HG03565 (cell line): ENCODE data around the gene TJP3.

Source experiments
- ATAC-seq: cut with Tn5 transposase; IDR thresholded peaks from one replicate; pipeline ENCODE4 v1.9.1; 2021; ENCODE audit warnings: mild to moderate bottlenecking, moderate library complexity; ENCODE audit not compliant: unreplicated experiment

TJP3 gene

DNA sequence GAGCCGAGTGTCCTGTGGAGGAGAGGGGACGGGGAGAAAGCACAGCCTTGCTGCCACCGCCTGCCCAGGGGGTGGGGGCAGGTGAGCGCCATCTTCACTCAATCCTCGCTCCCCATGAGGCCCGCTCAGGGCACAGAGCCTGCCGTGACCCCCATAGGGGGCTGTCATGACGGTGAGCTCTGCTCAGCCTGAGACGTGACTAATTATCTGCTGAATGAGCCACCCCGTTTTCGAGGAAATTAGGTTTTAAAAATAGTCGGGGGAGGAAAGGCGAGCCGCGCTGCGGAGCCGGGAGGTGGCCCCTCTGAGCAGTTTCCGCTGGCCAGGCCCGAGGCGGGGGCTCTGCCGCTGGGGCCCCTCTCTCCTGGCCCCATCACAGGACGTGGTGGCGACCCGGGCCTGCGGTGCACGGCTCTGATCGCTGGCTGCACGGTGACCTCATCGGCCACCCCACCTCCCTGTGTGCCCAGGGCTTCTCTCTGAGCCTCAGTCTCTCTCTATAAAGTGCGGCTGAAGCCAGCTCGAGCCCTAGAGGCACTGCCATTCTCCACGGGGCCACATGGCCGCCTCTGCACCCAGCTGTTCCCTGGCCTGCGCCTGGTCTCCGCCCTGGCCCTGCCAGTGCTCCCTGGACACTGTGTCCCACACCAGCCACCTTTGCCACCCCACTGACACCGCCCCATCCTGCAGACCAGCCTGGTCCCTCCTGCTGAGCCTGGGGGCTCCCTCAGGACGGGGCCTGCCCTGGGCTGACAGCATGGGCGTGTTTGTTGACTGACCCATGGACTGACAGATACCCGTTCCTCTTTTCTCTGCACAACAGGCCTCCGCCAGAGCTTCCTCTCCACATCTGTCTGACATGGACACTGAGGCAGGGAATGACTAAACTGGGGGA, 36.3 kb upstream of the TJP3 start:
- ATAC-seq, result no peak

GRCh38 chr19:3672575-3672948, 35.6 kb upstream of the TJP3 start:
- no peak for ATAC-seq

- ATAC-seq, result no peak
Measured at GRCh38 chr19:3672993-3673392, 35.2 kb upstream of the TJP3 start.

DNA sequence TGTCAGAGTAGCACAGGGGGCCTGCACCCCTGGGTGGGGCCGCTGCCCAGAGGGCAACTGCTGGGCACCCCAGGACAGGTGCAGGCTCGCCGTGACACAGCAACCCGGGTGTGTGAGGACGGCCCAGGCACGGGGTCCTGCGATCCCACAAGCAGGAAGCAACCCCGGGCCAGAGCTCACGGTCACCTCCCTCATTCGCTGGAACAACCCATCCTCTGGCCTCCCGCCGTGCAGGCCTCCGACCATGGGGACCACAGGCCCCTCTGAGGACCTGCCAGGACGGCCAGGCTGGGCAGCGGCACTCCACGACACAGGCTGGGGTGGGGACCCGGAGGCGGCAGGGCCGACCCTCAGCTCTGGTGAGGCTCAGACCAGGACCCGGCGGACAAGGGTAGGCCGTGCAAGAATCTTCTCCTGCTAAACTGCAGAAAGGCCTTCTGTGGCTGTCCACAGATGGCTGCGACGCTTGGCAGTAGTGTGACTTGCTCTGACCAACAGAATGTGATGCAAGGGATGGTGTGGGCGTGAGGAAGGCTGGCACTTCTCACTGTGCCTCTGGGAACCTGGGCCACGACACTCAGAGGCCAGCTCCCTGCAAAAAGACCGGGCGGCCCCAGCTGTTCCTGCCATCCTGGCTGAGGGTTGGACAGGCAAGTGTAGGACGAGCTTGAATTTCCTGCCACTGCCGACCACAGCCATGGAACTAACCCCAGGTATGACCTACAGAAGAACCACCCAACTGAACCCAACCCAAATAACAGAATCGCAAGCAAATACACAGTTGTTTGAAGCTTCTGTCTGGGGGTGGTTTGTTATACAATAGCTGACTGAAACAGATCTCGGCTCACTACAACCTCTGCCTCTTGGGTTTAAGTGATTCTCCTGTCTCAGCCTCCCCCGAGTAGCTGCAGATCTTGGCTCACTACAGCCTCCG, 34.4 kb upstream of the TJP3 start:
- ATAC-seq, result no peak

GRCh38 chr19:3674784-3675543, 33.2 kb upstream of the TJP3 start:
- no peak for ATAC-seq

DNA sequence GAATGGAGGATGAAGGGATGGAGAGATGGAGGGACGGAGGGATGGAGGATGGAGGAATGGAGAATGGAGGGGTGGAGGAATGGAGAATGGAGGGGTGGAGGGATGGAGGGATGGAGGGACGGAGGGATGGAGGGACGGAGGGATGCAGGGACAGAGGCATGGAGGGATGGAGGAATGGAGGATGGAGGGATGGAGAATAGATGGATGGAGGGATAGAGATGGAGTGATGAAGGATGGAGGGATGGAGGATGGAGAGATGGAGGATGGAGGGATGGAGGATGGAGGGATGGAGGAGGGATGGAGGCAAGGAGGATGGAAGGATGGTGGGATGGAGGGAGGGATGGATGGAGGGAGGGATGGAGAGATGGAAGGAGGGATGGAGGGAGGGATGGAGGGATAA, 30.0 kb upstream of the TJP3 start:
- no peak for ATAC-seq

- no peak for ATAC-seq
Measured at GRCh38 chr19:3679138-3679537, 29.0 kb upstream of the TJP3 start.

GRCh38 chr19:3679581-3679980, 28.6 kb upstream of the TJP3 start:
- ATAC-seq, result no peak

- ATAC-seq, result no peak
Measured at GRCh38 chr19:3680939-3681338, 27.2 kb upstream of the TJP3 start.

DNA sequence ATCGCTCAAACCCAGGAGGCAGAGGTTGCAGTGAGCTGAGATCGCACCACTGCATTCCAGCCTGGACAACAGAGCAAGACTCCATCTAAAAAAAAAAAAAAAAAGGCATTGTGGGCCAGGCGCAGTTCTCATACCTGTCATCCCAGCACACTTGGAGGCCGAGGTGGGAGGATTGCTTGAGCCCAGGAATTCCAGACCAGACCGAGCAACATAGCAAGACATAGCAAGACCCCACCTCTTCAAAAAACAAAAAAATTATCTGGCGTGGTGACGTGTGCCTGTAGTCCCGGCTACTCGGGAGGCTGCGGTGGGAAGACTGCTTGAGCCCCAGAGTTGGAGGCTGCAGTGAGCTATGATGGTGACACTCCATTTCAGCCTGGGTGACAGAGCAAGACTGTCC, 25.9 kb upstream of the TJP3 start:
- ATAC-seq, result no peak

DNA sequence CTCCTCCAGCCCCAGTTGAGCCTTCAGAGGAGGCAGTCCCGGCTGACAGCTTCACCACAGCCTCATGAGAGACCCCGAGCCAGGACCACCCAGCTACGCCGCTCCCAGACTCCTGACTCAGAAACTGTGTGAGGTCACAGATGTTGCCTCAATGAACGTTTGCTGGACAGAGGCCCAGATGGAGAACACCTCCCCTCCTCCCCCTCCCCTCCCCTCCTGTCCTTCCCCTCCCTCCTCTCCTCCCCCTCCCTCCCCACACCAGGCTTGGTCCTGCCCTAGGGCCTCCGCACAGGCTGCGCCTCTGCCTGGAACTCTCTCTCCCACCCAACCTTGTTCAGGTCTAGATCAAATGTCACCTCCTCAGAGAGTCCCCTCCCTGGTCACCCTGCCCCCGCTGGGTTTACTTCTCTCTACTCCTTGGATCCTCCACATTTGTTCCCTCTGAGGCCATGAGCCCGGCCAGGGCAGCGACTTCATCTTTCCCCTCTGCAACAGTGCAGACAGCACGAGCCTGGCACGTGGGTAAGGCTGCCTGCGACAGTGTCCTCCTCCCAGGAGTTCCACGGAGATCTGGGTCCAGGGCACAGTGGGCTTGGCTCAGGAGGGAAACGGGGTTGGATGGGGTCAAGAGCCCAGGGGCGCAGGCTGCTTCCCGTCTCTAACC, 25.3 kb upstream of the TJP3 start:
- ATAC-seq, result no peak

GRCh38 chr19:3683405-3684053, 24.7 kb upstream of the TJP3 start:
- ATAC-seq, result no peak

- no peak for ATAC-seq
Measured at GRCh38 chr19:3684054-3684816, 23.9 kb upstream of the TJP3 start.

- no peak for ATAC-seq
Measured at GRCh38 chr19:3684817-3685410, 23.3 kb upstream of the TJP3 start.

- ATAC-seq, result no peak
Measured at GRCh38 chr19:3687393-3687773, 20.8 kb upstream of the TJP3 start.

- no peak for ATAC-seq
Measured at GRCh38 chr19:3687774-3688706, 20.1 kb upstream of the TJP3 start.

DNA sequence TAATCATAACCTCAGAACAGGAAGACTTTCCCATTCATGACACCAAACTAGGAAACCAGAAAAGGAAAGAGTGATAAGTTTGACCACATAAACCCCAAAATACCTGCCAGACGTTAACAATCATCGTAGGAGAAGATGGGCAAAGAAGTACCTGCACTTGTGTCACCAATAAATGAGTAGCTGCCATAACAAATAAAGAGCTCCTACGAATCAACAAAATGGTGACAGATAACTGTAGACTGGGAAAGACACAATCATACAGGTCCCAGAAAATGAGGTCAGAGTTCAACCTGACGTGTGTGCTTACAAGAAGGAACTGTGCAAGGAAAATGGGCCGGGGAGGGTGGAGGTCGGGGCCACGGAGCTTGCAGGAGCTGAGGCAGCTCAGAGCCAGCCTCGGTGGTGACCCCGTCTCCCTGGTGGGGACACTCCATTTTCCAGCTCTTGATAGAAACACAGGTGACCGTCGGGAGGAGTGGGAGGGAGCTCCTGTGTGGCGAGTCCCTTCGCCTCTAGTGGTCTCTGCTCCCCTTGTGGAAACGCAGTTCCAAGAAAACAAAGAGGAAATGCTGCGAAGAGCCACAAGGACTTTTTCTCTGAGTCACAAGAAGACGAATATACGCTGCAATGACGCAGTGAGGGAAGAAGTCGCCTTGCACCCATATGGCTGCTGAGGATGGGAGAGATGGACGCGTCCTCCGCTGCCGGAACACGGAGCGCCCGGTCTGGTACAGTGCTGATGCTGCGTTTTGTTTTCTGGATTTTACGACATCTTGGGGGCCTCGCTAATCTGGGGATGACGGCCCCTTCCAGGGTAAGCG, 17.4 kb upstream of the TJP3 start:
- no peak for ATAC-seq
